GM21619 (cell line): ENCODE results near the gene PCDHGA1.
"Not testable (repeated sequence)": the region's sequence is repeated elsewhere in the genome, so short reads cannot be mapped to it uniquely, and the experiment has no call there.

Experiments used
- ATAC-seq: cut with Tn5 transposase; IDR thresholded peaks from one replicate; pipeline ENCODE4 v1.9.1; 2021; ENCODE audit not compliant: unreplicated experiment

PCDHGA1 gene

GRCh38 chr5:141409598-141410306, 79.4 kb downstream of the PCDHGA1 start:
- no peak for ATAC-seq

- ATAC-seq = no peak
Observed at GRCh38 chr5:141411575-141411974, 81.3 kb downstream of the PCDHGA1 start.

- peak; percentile 68 for ATAC-seq
Observed at GRCh38 chr5:141412854-141413539, 82.7 kb downstream of the PCDHGA1 start, which contains the start of gene PCDHGA10. PCDHGA10 (plus strand) TSS chr5:141412987; CDS start chr5:141413176, 189 bp downstream.

GRCh38 chr5:141413540-141414069, 83.3 kb downstream of the PCDHGA1 start:
- no peak for ATAC-seq

- not testable (repeated sequence) for ATAC-seq
Observed at GRCh38 chr5:141414548-141415274, 84.4 kb downstream of the PCDHGA1 start.

GRCh38 chr5:141415275-141415618, 84.9 kb downstream of the PCDHGA1 start:
- ATAC-seq = not testable (repeated sequence)

- ATAC-seq = peak; percentile 73
Observed at GRCh38 chr5:141417494-141418172, 87.3 kb downstream of the PCDHGA1 start, which contains the start of gene PCDHGB7. PCDHGB7 (plus strand) TSS chr5:141417677; CDS start chr5:141417860, 183 bp downstream.

GRCh38 chr5:141419074-141419880, 89.0 kb downstream of the PCDHGA1 start:
- ATAC-seq = no peak

GRCh38 chr5:141420855-141421488, 90.7 kb downstream of the PCDHGA1 start, which contains the start of gene PCDHGA11:
PCDHGA11 (plus strand) TSS chr5:141421051; CDS start chr5:141421228, 177 bp downstream.
- ATAC-seq = no peak

GRCh38 chr5:141421489-141421855, 91.2 kb downstream of the PCDHGA1 start:
- no peak for ATAC-seq

- ATAC-seq = no peak
Observed at GRCh38 chr5:141422742-141423291, 92.5 kb downstream of the PCDHGA1 start.

- ATAC-seq = no peak
Observed at GRCh38 chr5:141427783-141428426, 97.6 kb downstream of the PCDHGA1 start.

GRCh38 chr5:141430332-141431113, 100.2 kb downstream of the PCDHGA1 start, which contains the start of gene PCDHGA12:
PCDHGA12 (plus strand) TSS chr5:141430507; CDS start chr5:141430760, 253 bp downstream.
- peak; percentile 85 for ATAC-seq

- ATAC-seq = peak; percentile 68
Observed at GRCh38 chr5:141431286-141431685, 101.0 kb downstream of the PCDHGA1 start.

- ATAC-seq = not testable (repeated sequence)
Observed at GRCh38 chr5:141432308-141432707, 102.0 kb downstream of the PCDHGA1 start.

GRCh38 chr5:141432726-141433125, 102.4 kb downstream of the PCDHGA1 start:
- not testable (repeated sequence) for ATAC-seq

GRCh38 chr5:141434006-141434405, 103.7 kb downstream of the PCDHGA1 start:
- ATAC-seq = no peak

- no peak for ATAC-seq
Observed at GRCh38 chr5:141437221-141437620, 106.9 kb downstream of the PCDHGA1 start.
